Osteoblast (primary cell): ENCODE data around the gene NFATC1. TPM values are rescaled to one million over a fixed set of nuclear protein-coding genes. Genes with fewer than 3 reads are reported as not detected.
A peak's percentile ranks its signal among the peaks of the same experiment; 100 is the strongest.

Experiments
- DNase-seq: peaks from one replicate; pipeline ENCODE4 v3.0.0; 2011; ENCODE audit warnings: low spot score, mixed read lengths; ENCODE audit not compliant: insufficient read length; ENCODE audit errors: missing footprints
- H2AFZ ChIP-seq: 2 replicates; pipeline ENCODE4 v1.6.0; 2011; ENCODE audit warnings: mild to moderate bottlenecking, low read length
- H3K27ac ChIP-seq: 2 replicates; pipeline ENCODE4 v1.5.1; 2011; ENCODE audit warnings: mild to moderate bottlenecking, low read depth, low read length, moderate library complexity
- H3K27me3 ChIP-seq: 2 replicates; pipeline ENCODE4 v1.6.0; 2012; ENCODE audit warnings: mild to moderate bottlenecking, control low read depth, inconsistent platforms, low read length, moderate library complexity; ENCODE audit not compliant: insufficient read depth
- H3K36me3 ChIP-seq: 2 replicates; pipeline ENCODE4 v1.5.1; 2011; ENCODE audit warnings: mild to moderate bottlenecking, low read length, control low read depth, moderate library complexity; ENCODE audit not compliant: insufficient read depth
- H3K4me1 ChIP-seq: 2 replicates; pipeline ENCODE4 v1.5.1; 2011; ENCODE audit warnings: mild to moderate bottlenecking, low read length, control low read depth, moderate library complexity; ENCODE audit not compliant: insufficient read depth
- H3K4me2 ChIP-seq: 2 replicates; pipeline ENCODE4 v1.6.0; 2011; ENCODE audit warnings: mild to moderate bottlenecking, low read length; ENCODE audit not compliant: insufficient read depth
- H3K4me3 ChIP-seq: fragments of 200-600 bp; sonication (generic); 3 replicates; pipeline ENCODE4 v1.5.1; 2012; ENCODE audit warnings: mild to moderate bottlenecking, low read length, inconsistent platforms; ENCODE audit not compliant: insufficient read depth
- H3K79me2 ChIP-seq: 2 replicates; pipeline ENCODE4 v1.6.0; 2012; ENCODE audit warnings: mild to moderate bottlenecking, low read length, control low read depth, inconsistent platforms; ENCODE audit not compliant: insufficient read depth
- H3K9me3 ChIP-seq: 2 replicates; pipeline ENCODE4 v1.5.1; 2011; ENCODE audit warnings: low read depth, low read length, control low read depth
- H4K20me1 ChIP-seq: 2 replicates; pipeline ENCODE4 v1.6.0; 2012; ENCODE audit warnings: mild to moderate bottlenecking, low read length, control low read depth; ENCODE audit not compliant: insufficient read depth
- CTCF ChIP-seq: IDR thresholded peaks from 2 replicates; pipeline ENCODE4 v1.5.1; 2011; ENCODE audit warnings: mild to moderate bottlenecking, low read depth, low read length, moderate library complexity; ENCODE audit errors: extremely low read depth
- total RNA-seq: library from RNA; depleted of rRNA; stranded (reverse); fragments of >200 nt; gene quantifications from 2 replicates; pipeline ENCODE4 v1.2.3, GENCODE V29; 2012

Gene NFATC1
- total RNA-seq, 1 donor: 6.2 TPM

GRCh38 chr18:79487183-79487800 is 91.6 kb downstream of the NFATC1 start:
- no peak for TF ChIP-seq CTCF
- H3K79me2 ChIP-seq: no peaks in the 10 kb centered on the region
- H4K20me1 ChIP-seq: no peaks in the 10 kb centered on the region
- H3K4me3 ChIP-seq: no peak overlapping the region
- H3K27ac ChIP-seq: no peak overlapping the region
- DNase-seq: peak; percentile 85
- no peaks in the 10 kb centered on the region for H3K27me3 ChIP-seq
- H3K4me1 ChIP-seq: peaks cover 17% of the 10 kb centered on the region
- no peaks in the 10 kb centered on the region for H3K36me3 ChIP-seq
- no peak overlapping the region for H2AFZ ChIP-seq
- no peaks in the 10 kb centered on the region for H3K9me3 ChIP-seq
- no peak overlapping the region for H3K4me2 ChIP-seq

GRCh38 chr18:79487801-79488201 is 92.1 kb downstream of the NFATC1 start:
- no peak for TF ChIP-seq CTCF
- no peaks in the 10 kb centered on the region for H3K9me3 ChIP-seq
- H3K4me1 ChIP-seq: peaks cover 17% of the 10 kb centered on the region

GRCh38 chr18:79488311-79489050 is 92.8 kb downstream of the NFATC1 start:
- no peaks in the 10 kb centered on the region for H3K79me2 ChIP-seq
- peaks cover 17% of the 10 kb centered on the region for H3K4me1 ChIP-seq
- DNase-seq: peak; percentile 89
- no peak overlapping the region for H3K27ac ChIP-seq
- H3K36me3 ChIP-seq: no peaks in the 10 kb centered on the region
- no peaks in the 10 kb centered on the region for H3K27me3 ChIP-seq
- no peak for TF ChIP-seq CTCF
- H3K4me2 ChIP-seq: no peak overlapping the region
- no peaks in the 10 kb centered on the region for H3K9me3 ChIP-seq
- no peak overlapping the region for H3K4me3 ChIP-seq
- H2AFZ ChIP-seq: no peak overlapping the region
- no peaks in the 10 kb centered on the region for H4K20me1 ChIP-seq

More at GRCh38 chr18:79487801-79488201, 92.1 kb downstream of the NFATC1 start:
- no peaks in the 10 kb centered on the region for H3K79me2 ChIP-seq
- no peak overlapping the region for H3K4me3 ChIP-seq
- H3K36me3 ChIP-seq: no peaks in the 10 kb centered on the region
- H3K27me3 ChIP-seq: no peaks in the 10 kb centered on the region
- peak; percentile 78 for DNase-seq
- H3K27ac ChIP-seq: no peak overlapping the region
- H3K4me2 ChIP-seq: no peak overlapping the region
- no peaks in the 10 kb centered on the region for H4K20me1 ChIP-seq
- H2AFZ ChIP-seq: no peak overlapping the region
